Stomach smooth muscle (tissue), 2 donors: ENCODE data around the gene EPHA4.

ENCODE experiments used
- H3K27ac ChIP-seq: one replicate; pipeline ENCODE4 v1.7.0; 2013; ENCODE audit warnings: mild to moderate bottlenecking, low read length, inconsistent platforms
- H3K27me3 ChIP-seq, 2 donors: one replicate each; pipeline ENCODE4 v1.7.0; 2013; ENCODE audit warnings: low read length in 2 of 2; ENCODE audit not compliant: insufficient read depth in 2 of 2, control insufficient read depth in 1 of 2
- H3K36me3 ChIP-seq, 2 donors: one replicate each; pipeline ENCODE4 v1.7.0; 2013; ENCODE audit warnings: low read length in 2 of 2; ENCODE audit not compliant: control insufficient read depth in 2 of 2, insufficient read depth in 2 of 2
- H3K4me1 ChIP-seq: one replicate; pipeline ENCODE4 v1.7.0; 2013; ENCODE audit warnings: low read length; ENCODE audit not compliant: control insufficient read depth, insufficient read depth
- H3K4me3 ChIP-seq, 2 donors: one replicate each; pipeline ENCODE4 v1.7.0; 2013; ENCODE audit warnings: low read length in 2 of 2
- H3K9ac ChIP-seq, 2 donors: one replicate each; pipeline ENCODE4 v1.7.0; 2013; ENCODE audit warnings: low read length in 2 of 2, mild to moderate bottlenecking in 1 of 2
- H3K9me3 ChIP-seq, 2 donors: one replicate each; pipeline ENCODE4 v1.7.0; 2013; ENCODE audit warnings: low read length in 2 of 2; ENCODE audit not compliant: control insufficient read depth in 2 of 2
- donor health status: healthy.
- donor health status: Pancreatic carcinoma.

The EPHA4 gene

DNA sequence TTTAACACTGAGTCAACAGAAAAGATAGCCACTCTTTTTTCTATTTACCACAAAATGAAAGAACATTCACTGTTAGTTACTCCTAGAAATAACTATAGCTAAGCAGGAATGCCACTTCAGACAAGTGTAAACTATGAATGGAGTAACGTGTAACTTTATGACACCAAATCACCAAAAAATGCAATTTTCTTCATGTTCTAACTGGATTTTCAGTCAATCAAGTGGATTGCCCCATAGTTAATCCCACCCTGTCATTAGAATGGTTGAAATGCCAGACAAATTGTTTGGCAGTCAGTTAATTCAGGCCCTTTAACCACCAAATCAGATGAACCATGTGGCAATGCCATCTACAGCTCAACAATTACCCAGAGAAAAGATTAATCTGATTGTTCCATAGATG, 9.9 kb downstream of the EPHA4 start:
- Histone ChIP-seq H3K27ac (no peak overlapping the region), H3K4me1 (peaks cover 1% of the 10 kb centered on the region), H3K9ac (no peak overlapping the region), H3K27me3 (peaks cover 0 to under 1% of the 10 kb centered on the region in 2 donors), H3K9me3 (no peaks in the 10 kb centered on the region), H3K4me3 (no peak overlapping the region), H3K36me3 (peaks cover 0 to 2% of the 10 kb centered on the region in 2 donors)

DNA sequence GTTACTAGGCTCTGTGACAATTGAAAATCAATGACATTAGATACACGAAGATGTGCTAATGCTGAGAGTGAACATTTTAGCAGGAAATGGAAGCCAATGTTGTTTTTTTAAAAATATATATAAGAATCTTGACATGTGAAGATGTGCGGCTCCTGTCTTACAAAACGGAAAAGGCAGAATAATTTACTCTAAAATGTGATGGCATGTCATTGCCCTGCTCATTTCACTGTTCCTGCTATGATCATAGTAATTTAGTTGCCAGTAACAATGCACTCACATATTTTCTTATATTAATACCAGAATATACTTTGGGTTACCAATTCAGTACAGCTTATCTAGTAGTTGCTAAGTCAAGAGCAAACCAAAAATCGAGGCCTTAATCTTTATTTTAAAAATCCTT, 10.3 kb downstream of the EPHA4 start:
- no peak overlapping the region for H3K27ac ChIP-seq
- H3K4me1 ChIP-seq: no peaks in the 10 kb centered on the region
- peaks cover 0 to 2% of the 10 kb centered on the region in 2 donors for H3K36me3 ChIP-seq

DNA sequence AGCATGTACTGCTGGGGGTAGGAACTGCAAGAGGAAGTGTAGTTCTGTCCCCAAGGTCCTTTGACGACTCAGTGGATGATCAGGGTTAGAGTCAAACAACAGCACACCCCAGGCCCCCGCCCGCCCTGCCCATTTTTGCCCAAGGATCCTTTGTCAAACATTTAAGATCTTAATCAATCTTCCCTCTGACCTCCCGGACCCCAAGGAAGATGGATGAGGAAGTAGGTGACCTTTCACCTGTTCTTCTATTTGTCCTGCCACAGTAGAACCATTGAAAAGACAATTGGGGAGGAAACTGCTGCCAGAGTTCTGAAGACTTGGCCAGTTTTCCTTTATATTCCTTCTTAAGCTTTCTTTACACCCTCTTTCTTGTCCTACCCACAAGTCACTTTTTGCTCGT, 12.1 kb downstream of the EPHA4 start:
- H3K9me3 ChIP-seq: no peaks in the 10 kb centered on the region
- no peaks in the 10 kb centered on the region for H3K27me3 ChIP-seq
- peaks cover 0 to 2% of the 10 kb centered on the region in 2 donors for H3K36me3 ChIP-seq
- no peak overlapping the region for H3K27ac ChIP-seq
- H3K9ac ChIP-seq: no peak overlapping the region
- peaks cover 1% of the 10 kb centered on the region for H3K4me1 ChIP-seq
- H3K4me3 ChIP-seq: no peak overlapping the region

More for the DNA sequence above, 10.3 kb downstream of the EPHA4 start:
- Histone ChIP-seq H3K9me3 (no peaks in the 10 kb centered on the region), H3K27me3 (no peaks in the 10 kb centered on the region), H3K4me3 (no peak overlapping the region), H3K9ac (no peak overlapping the region)

DNA sequence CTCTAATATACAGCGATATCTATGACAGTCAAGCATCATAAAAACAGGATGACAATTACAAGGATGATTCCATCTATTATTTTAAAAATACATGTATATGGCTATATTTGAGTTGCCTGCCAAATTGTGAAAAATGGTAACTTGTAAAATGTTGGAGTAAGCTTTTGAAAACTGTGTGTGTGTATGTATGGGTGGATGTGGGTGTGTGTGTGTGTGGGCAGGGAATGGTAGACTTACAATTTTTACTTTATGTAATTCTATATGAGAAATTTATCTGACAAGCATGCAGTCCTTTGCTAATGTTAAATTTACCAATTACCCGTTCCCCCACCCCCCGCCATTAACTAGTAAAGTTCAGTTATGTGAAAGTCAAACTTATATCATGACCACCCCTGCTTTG, 14.0 kb downstream of the EPHA4 start:
- Histone ChIP-seq H3K4me1 (peaks cover 4% of the 10 kb centered on the region), H3K4me3 (no peak overlapping the region), H3K9ac (no peak overlapping the region), H3K36me3 (no peaks in the 10 kb centered on the region), H3K9me3 (no peaks in the 10 kb centered on the region), H3K27me3 (no peaks in the 10 kb centered on the region), H3K27ac (no peak overlapping the region)

DNA sequence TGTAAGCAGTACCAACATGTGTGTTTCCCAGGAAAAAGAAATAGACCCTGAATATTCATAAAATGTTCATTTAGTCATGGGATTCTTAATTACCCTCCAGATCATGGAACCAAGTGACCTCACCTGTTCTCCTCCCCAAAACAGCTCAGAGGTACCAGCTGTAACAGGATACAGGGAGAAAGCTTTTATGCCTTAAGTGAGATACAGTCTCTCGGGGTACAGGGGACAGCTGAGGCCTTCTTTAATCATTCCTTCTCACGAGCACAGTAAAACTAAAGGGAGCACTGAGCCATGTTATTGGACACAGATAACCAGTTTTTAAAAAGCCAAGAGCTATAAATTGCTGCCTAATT, 16.6 kb downstream of the EPHA4 start:
- Histone ChIP-seq H3K4me1 (peaks cover 4% of the 10 kb centered on the region), H3K9me3 (no peaks in the 10 kb centered on the region), H3K27me3 (no peaks in the 10 kb centered on the region), H3K9ac (no peak overlapping the region), H3K4me3 (peak overlapping the region in 1 of 2 donors; percentile 33), H3K27ac (no peak overlapping the region), H3K36me3 (no peaks in the 10 kb centered on the region)

DNA sequence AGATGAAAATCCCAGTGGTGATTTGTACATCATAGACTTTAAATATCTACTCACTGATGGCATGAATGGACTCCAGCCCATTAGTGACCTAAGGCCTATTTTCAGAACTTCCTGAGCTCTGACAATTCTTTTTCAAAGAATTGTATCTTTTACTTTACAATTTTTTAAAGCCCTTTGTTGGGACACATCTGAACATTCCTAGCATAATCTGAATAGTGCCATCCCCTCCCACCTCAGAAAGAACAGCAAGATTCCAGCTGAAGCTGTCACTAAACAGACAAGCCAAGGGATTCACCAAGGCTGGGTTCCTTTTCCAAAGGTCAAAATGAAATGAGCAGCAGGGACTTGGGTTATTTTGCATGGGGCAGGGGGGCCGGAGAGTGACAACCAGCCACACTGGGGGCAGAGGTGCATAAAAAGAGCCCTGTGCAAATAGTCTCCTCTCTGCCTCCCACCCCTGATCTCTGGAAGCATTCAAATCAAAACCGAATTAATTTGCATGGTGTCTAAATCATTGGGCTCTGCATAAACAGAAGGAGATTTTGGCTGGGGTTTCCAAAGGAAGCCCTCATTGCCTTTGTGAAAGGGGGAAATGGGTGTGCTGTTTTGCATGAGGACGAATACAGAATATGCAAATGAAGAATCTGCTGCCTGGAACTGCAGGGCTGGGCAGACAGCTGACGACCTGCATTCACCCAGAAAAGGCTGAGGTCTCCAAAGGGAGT, 17.2 kb downstream of the EPHA4 start:
- H3K4me3 ChIP-seq: peak overlapping the region in 1 of 2 donors; percentile 33
- peaks cover 4% of the 10 kb centered on the region for H3K4me1 ChIP-seq
- no peak overlapping the region for H3K27ac ChIP-seq
- no peaks in the 10 kb centered on the region for H3K9me3 ChIP-seq
- H3K36me3 ChIP-seq: no peaks in the 10 kb centered on the region
- H3K27me3 ChIP-seq: no peaks in the 10 kb centered on the region
- H3K9ac ChIP-seq: no peak overlapping the region

DNA sequence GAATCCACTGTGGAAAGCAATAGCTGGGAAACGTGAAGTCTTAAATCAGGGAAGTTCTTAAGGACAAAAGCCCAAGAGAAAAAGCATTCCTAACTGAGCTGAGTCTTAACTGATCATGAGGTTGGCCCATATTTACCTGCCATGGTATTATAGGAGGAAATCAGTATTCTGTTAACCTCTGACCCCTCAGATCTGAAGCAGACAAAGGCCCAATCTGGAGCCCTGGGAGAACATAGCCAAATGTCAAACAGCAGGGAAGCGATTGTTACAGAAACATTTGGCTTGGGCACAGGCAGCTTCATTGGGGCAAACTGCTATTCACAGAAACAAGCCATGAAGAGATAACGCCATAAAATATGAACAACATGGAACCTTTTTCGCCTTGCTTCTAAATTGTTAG, 18.8 kb downstream of the EPHA4 start:
- no peaks in the 10 kb centered on the region for H3K9me3 ChIP-seq
- H3K36me3 ChIP-seq: no peaks in the 10 kb centered on the region
- no peak overlapping the region for H3K27ac ChIP-seq
- H3K27me3 ChIP-seq: no peaks in the 10 kb centered on the region
- no peak overlapping the region for H3K9ac ChIP-seq
- peaks cover 4% of the 10 kb centered on the region for H3K4me1 ChIP-seq
- no peak overlapping the region for H3K4me3 ChIP-seq

DNA sequence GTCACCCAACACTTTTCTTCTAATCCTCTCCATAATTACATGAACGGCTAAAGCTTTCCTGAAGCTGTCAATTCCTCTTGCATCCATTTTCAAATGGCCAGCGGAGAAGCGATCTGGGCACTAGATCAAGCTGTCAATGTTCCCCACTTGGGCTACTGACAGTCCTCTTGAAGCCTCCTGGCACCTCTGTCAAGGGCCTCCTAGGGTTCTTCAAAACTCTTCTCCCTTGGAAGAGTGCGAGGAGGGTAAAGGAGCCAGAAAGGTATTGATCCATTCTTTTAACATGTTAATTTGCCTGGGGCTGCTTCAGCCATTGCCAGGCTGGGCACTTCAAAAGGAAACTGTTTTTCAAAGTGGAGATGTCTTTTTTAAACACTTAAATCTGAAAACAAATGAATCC, 19.8 kb downstream of the EPHA4 start:
- Histone ChIP-seq H3K36me3 (no peaks in the 10 kb centered on the region), H3K4me1 (peaks cover 4% of the 10 kb centered on the region), H3K27me3 (no peaks in the 10 kb centered on the region), H3K9me3 (no peaks in the 10 kb centered on the region), H3K9ac (no peak overlapping the region), H3K4me3 (no peak overlapping the region), H3K27ac (no peak overlapping the region)

DNA sequence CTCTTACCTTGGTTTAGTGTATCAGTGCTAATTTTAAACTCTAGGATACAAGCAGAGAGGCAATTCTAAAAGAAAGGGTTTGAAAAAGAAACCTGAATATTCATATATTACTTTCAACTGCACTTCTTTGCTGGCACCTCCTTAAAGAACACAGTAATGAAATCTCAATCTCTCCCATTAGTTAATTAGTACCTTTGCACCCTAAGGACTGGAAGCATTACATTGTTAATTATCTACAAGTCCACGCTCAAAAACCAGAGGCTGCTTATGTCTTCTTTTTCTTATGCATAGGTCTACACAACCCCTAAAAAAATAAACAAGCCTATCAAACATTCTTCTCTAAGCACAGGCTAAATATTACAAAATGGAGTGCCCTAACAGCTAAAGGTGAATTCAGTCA, 20.2 kb downstream of the EPHA4 start:
- H3K4me1 ChIP-seq: peaks cover 4% of the 10 kb centered on the region
- no peak overlapping the region for H3K4me3 ChIP-seq
- H3K27ac ChIP-seq: no peak overlapping the region
- no peaks in the 10 kb centered on the region for H3K27me3 ChIP-seq
- H3K36me3 ChIP-seq: no peaks in the 10 kb centered on the region
- no peaks in the 10 kb centered on the region for H3K9me3 ChIP-seq
- H3K9ac ChIP-seq: no peak overlapping the region

DNA sequence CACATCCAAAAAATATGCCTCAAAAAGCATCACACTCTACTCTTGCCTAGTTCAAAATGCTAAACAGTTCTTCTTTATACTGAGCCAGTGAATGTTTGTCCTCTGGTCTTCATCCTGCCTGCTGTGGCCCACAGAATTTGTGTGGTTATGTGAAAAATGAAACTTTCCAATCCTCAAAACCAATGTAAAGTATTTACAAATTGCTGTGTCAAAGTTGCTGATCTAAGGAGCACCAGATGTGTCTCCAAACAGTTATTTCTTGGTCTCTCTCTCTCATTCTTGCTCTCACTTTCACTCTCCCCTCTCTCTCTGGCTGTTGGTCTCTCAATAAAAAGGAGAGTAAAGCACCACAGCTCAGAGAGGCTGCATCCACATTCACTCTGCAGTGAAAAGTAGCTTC, 23.0 kb downstream of the EPHA4 start:
- H3K36me3 ChIP-seq: no peaks in the 10 kb centered on the region
- no peak overlapping the region for H3K9ac ChIP-seq
- H3K27me3 ChIP-seq: no peaks in the 10 kb centered on the region
- H3K4me3 ChIP-seq: no peak overlapping the region
- no peak overlapping the region for H3K27ac ChIP-seq
- no peaks in the 10 kb centered on the region for H3K9me3 ChIP-seq
- H3K4me1 ChIP-seq: no peaks in the 10 kb centered on the region

DNA sequence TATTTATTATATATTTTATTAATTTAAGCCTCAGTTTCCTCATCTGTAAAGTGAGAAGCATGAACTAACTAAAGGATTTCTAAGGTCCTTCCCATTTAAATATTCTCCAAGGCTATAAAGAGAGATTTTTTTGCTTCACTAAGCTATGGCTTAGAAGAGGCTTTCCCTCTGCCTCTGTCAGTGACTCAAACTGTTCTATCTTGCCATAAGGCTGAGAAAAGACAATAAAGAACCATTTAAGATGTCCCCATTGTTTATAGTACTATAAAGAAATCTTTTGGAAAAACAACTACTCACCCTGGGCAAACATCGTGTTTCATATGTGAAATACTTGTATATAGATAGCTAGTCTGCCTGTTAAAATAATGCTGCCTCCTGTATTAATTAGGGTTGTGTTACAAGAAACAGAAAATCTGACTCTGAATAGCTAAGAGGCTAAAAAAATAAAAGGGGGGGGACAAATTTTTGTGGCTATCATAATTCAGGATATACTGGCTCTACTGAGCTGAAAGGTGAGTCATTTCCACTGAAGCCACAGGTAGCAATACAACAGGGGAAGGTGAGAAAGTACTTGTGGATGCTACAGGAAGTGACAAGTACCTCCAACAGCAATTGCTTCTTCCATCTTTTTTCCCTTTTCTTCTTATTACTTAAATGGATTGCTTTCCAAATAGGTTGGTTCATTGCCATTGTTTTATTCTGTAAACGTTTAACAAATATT, 25.4 kb downstream of the EPHA4 start:
- Histone ChIP-seq H3K36me3 (no peaks in the 10 kb centered on the region), H3K27me3 (no peaks in the 10 kb centered on the region), H3K4me1 (no peaks in the 10 kb centered on the region), H3K27ac (no peak overlapping the region), H3K4me3 (no peak overlapping the region), H3K9ac (no peak overlapping the region), H3K9me3 (no peaks in the 10 kb centered on the region)
